Spleen (tissue), 7 donors: ENCODE data around the gene NDUFV2.

Source experiments
- CTCF ChIP-seq, 11 experiments: fragments of 200-600 bp in 7 of 11; fragments of 450-650 bp in 4 of 11; sonication (generic) in 4 of 11; IDR thresholded peaks in 8 of 11; conservative IDR thresholded peaks in 3 of 11; 1 replicate in 7 of 11; 2 replicates in 4 of 11; pipeline versions ENCODE4 v1.4.0 to v1.8.0; 2016 to 2021; ENCODE audit warnings: antibody characterized with exemption in 11 of 11, inconsistent platforms in 4 of 11, mild to moderate bottlenecking in 1 of 11
- POLR2A ChIP-seq, 3 donors: fragments of 450-650 bp; IDR thresholded peaks; one replicate each; pipeline ENCODE4 v1.5.1; 2017; ENCODE audit warnings: antibody characterized with exemption in 3 of 3, mild to moderate bottlenecking in 1 of 3
- POLR2AphosphoS5 ChIP-seq, 3 donors: sonication (generic); formaldehyde crosslinking; IDR thresholded peaks; one replicate each; pipeline ENCODE4 v1.5.1; 2017; ENCODE audit warnings: antibody characterized with exemption in 3 of 3
- donor health status: DM: no; HTN: no; CAD: no; lungs with moderate emphysema.
- donor health status: DM: no; HTN: no; CAD: no.
- donor health status: DM: no; HTN: no; CAD: no.

GRCh38 chr18:9135912-9136314 lies 33.4 kb downstream of the NDUFV2 start:
- TF ChIP-seq CTCF (IDR thresholded peaks at IDR 0.05 in 8 of 11, conservative IDR thresholded peaks at IDR 0.05 in 3 of 11), result no peak
- peak in 1 of 3 donors; percentile 11 for TF ChIP-seq POLR2AphosphoS5 (IDR thresholded peaks at IDR 0.05)
- TF ChIP-seq POLR2A (IDR thresholded peaks at IDR 0.05), result no peak
